ENCODE measurements around the gene RAC3.

DNA sequence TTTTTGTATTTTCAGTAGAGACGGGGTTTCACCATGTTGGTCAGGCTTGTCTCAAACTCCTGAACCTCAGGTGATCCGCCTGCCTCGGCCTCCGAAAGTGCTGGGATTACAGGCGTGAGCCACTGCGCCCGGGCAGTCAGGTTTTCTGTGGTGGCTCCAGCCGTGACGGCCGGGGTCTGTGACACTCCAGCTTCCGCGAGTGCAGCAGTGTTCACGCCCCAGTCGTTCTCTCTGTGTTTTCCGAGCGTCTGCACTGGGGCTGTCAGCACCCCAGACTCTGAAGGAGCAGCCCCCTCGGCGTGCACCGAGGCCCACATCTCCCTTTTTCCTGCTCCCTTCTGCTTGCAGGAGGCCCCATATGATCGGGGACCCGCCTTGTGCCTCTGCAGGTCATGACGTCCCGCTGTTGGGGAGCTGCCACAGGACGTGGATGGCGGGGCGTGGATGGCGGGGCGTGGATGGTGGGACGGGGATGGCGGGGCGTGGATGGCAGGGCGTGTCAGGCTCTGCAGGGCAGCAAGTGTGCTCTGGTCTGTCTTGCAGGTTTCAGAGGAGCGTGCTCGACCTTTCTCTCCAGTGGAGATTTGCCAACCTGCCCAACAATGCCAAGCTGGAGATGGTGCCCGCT lies 48.4 kb upstream of the RAC3 start:
- TF ChIP-seq, protein P1, sequence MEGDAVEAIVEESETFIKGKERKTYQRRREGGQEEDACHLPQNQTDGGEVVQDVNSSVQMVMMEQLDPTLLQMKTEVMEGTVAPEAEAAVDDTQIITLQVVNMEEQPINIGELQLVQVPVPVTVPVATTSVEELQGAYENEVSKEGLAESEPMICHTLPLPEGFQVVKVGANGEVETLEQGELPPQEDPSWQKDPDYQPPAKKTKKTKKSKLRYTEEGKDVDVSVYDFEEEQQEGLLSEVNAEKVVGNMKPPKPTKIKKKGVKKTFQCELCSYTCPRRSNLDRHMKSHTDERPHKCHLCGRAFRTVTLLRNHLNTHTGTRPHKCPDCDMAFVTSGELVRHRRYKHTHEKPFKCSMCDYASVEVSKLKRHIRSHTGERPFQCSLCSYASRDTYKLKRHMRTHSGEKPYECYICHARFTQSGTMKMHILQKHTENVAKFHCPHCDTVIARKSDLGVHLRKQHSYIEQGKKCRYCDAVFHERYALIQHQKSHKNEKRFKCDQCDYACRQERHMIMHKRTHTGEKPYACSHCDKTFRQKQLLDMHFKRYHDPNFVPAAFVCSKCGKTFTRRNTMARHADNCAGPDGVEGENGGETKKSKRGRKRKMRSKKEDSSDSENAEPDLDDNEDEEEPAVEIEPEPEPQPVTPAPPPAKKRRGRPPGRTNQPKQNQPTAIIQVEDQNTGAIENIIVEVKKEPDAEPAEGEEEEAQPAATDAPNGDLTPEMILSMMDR (IDR thresholded peaks at IDR 0.05; ENCODE audit: insufficient read depth, low read depth, low read length), result no peak
- TF ChIP-seq EZH2 (IDR thresholded peaks at IDR 0.05; ENCODE audit: insufficient read depth, low read length), result no peak

All from astrocyte (in vitro differentiated cells and primary cell).